Activated CD8-positive, alpha-beta memory T cell treated with anti-CD3 and anti-CD28 coated beads for 1 hour (primary cell): Measurements from ENCODE around the gene ABLIM1.

ENCODE experiments used
- DNase-seq, 2 donors: peaks; one replicate each; pipeline ENCODE4 v3.0.0-alpha.2; 2020; ENCODE audit warnings: low read depth in 1 of 2; ENCODE audit errors: extremely low read depth in 1 of 2

Gene ABLIM1

GRCh38 chr10:114680543-114681117 lies 22.6 kb upstream of the ABLIM1 start:
- DNase-seq: no peak

- no peak for DNase-seq
Measured at GRCh38 chr10:114679552-114679951, 21.5 kb upstream of the ABLIM1 start.

- DNase-seq: no peak
Measured at GRCh38 chr10:114678820-114679219, 20.7 kb upstream of the ABLIM1 start.

- no peak for DNase-seq
Measured at GRCh38 chr10:114678336-114678735, 20.3 kb upstream of the ABLIM1 start.

- no peak for DNase-seq
Measured at GRCh38 chr10:114674346-114674745, 16.3 kb upstream of the ABLIM1 start.

- DNase-seq: no peak
Measured at GRCh38 chr10:114669648-114670047, 11.6 kb upstream of the ABLIM1 start.

GRCh38 chr10:114668375-114669080 lies 10.5 kb upstream of the ABLIM1 start:
- DNase-seq: no peak

GRCh38 chr10:114665873-114666272 lies 7.8 kb upstream of the ABLIM1 start:
- DNase-seq: no peak

- no peak for DNase-seq
Measured at GRCh38 chr10:114665406-114665805, 7.3 kb upstream of the ABLIM1 start.

- DNase-seq: no peak
Measured at GRCh38 chr10:114664127-114664526, 6.1 kb upstream of the ABLIM1 start.

GRCh38 chr10:114663626-114664025 lies 5.6 kb upstream of the ABLIM1 start:
- DNase-seq: no peak

- no peak for DNase-seq
Measured at GRCh38 chr10:114662646-114663217, 4.7 kb upstream of the ABLIM1 start.

- no peak for DNase-seq
Measured at GRCh38 chr10:114661212-114661880, 3.3 kb upstream of the ABLIM1 start.

- DNase-seq: no peak
Measured at GRCh38 chr10:114655671-114656070, 2.4 kb downstream of the ABLIM1 start.

GRCh38 chr10:114654822-114655575 lies 3.1 kb downstream of the ABLIM1 start:
- DNase-seq: no peak

GRCh38 chr10:114653926-114654325 lies 4.1 kb downstream of the ABLIM1 start:
- no peak for DNase-seq

GRCh38 chr10:114652402-114653368 lies 5.4 kb downstream of the ABLIM1 start:
- no peak for DNase-seq

GRCh38 chr10:114650831-114651230 lies 7.2 kb downstream of the ABLIM1 start:
- no peak for DNase-seq

GRCh38 chr10:114650266-114650665 lies 7.8 kb downstream of the ABLIM1 start:
- no peak for DNase-seq
